NCI-H460 (cell line): ENCODE results near the gene GPD2. TPM values are rescaled to one million over a fixed set of nuclear protein-coding genes. Genes with fewer than 3 reads are reported as not detected.

Experiments used
- DNase-seq: peaks from one replicate; pipeline ENCODE4 v3.0.0-alpha.2; 2016; ENCODE audit warnings: low read depth; ENCODE audit errors: extremely low read depth
- total RNA-seq: library from RNA; depleted of rRNA; stranded (reverse); fragments of >200 nt; shearing (Covaris generic); gene quantifications from 2 replicates; pipeline ENCODE4 v1.2.3, GENCODE V29; 2014

GPD2 gene
- total RNA-seq, 1 experiment from 2014 or later: 92.3 TPM

GRCh38 chr2:156434461-156435291 is 1.5 kb upstream of the GPD2 start:
- no peak for DNase-seq

- DNase-seq: no peak
These were observed 822 bp upstream of the GPD2 start for GRCh38 chr2:156435396-156435717.

GRCh38 chr2:156436497-156437085 is 412 bp downstream of the GPD2 start:
- no peak for DNase-seq

- no peak for DNase-seq
These were observed 1.2 kb downstream of the GPD2 start for GRCh38 chr2:156437272-156437930.

GRCh38 chr2:156437931-156438410 is 1.8 kb downstream of the GPD2 start:
- DNase-seq: no peak

- DNase-seq: no peak
These were observed 6.9 kb downstream of the GPD2 start for GRCh38 chr2:156443089-156443488.

- peak; percentile 57 for DNase-seq
These were observed 9.4 kb downstream of the GPD2 start for GRCh38 chr2:156445296-156446220.

- no peak for DNase-seq
These were observed 11.6 kb downstream of the GPD2 start for GRCh38 chr2:156447761-156448160.

GRCh38 chr2:156448766-156449165 is 12.6 kb downstream of the GPD2 start:
- no peak for DNase-seq

- no peak for DNase-seq
These were observed 16.8 kb downstream of the GPD2 start for GRCh38 chr2:156452971-156453370.

- DNase-seq: no peak
These were observed 19.3 kb downstream of the GPD2 start for GRCh38 chr2:156455361-156455975.

- DNase-seq: no peak
These were observed 20.4 kb downstream of the GPD2 start for GRCh38 chr2:156456616-156457015.

GRCh38 chr2:156457523-156458517 is 21.6 kb downstream of the GPD2 start:
- no peak for DNase-seq

- DNase-seq: no peak
These were observed 23.5 kb downstream of the GPD2 start for GRCh38 chr2:156459720-156460119.

GRCh38 chr2:156464106-156464505 is 27.9 kb downstream of the GPD2 start:
- no peak for DNase-seq

GRCh38 chr2:156465573-156465972 is 29.4 kb downstream of the GPD2 start:
- DNase-seq: no peak

- DNase-seq: no peak
These were observed 30.7 kb downstream of the GPD2 start for GRCh38 chr2:156466739-156467405.

GRCh38 chr2:156470975-156471583 is 34.9 kb downstream of the GPD2 start:
- no peak for DNase-seq
